Measurements from ENCODE around the gene OR51F1. TPM values are rescaled to one million over a fixed set of nuclear protein-coding genes. Genes with fewer than 3 reads are reported as not detected.
"Not testable (repeated sequence)": the region's sequence is repeated elsewhere in the genome, so short reads cannot be mapped to it uniquely, and the experiment has no call there.

The OR51F1 gene
- total RNA-seq, 2 experiments from 2014 or later: not detected

DNA sequence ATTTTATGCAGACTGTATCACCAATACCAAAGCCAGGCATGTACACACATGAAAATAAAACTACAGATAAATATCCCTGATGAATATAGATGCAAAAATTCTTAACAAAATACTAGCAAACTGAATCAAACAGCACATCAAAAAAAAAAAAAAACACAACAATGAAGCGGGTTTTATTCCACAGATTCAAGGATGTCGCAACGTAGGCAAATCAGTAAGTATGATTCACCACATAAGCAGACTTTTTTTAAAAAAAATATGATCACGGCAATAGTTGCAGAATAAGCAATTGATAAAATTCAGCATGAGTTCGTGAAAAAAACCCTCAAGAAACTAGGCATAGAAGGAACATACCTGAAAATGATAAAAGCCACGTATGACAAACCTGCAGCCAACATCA, 21.3 kb downstream of the OR51F1 start:
- POLR2A ChIA-PET: no interaction called here

DNA sequence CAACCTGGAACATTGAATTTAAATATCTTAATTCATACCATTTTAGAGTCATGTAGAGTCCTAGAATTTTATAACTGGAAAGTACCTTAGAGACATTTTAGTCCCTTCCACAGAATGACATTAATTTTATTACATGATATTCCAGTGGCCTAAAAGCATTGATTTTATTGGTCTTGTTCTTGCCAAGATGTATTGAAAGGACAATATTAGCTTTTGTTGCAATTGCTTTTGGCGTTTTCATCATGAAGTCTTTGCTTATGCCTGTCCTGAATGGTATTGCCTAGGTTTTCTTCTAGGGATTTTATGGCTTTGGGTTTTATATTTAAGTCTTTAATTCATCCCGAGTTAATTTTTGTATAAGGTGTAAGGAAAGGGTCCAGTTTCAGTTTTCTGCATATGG, 29.0 kb downstream of the OR51F1 start:
- Histone ChIP-seq H3K79me2 (ENCODE audit: insufficient read depth, low read depth, low read length) (no peaks in the 10 kb centered on the region), H4K20me1 (ENCODE audit: insufficient read depth, low read length) (no peaks in the 10 kb centered on the region)
- no TSS peak for BruUV-seq (replicated peaks)

More for the DNA sequence above, 21.3 kb downstream of the OR51F1 start:
- intact Hi-C loops (cut with micrococcal nuclease; ENCODE audit: unreplicated experiment): no loop called here
- no peaks in the 10 kb centered on the region for H3K9me2 ChIP-seq (ENCODE audit: insufficient read depth, low read length)
- H4K20me1 ChIP-seq (ENCODE audit: insufficient read depth, low read length): no peaks in the 10 kb centered on the region
- H3K36me3 ChIP-seq (ENCODE audit: insufficient read depth, low read length): no peaks in the 10 kb centered on the region
- no peak for DNase-seq (ENCODE audit: low spot score)
- no peak overlapping the region for H3K4me2 ChIP-seq (ENCODE audit: low read length)
- CTCF ChIA-PET (ENCODE audit: unreplicated experiment): no interaction called here
- H3K79me2 ChIP-seq (ENCODE audit: insufficient read depth, low read depth, low read length): no peaks in the 10 kb centered on the region
- H3K9me3 ChIP-seq (ENCODE audit: low read length): no peaks in the 10 kb centered on the region
- BruUV-seq (replicated peaks): no TSS peak
- H3K4me3 ChIP-seq (ENCODE audit: low read depth, low read length, poor library complexity, severe bottlenecking): no peak overlapping the region
- no peak overlapping the region for H3K27ac ChIP-seq (ENCODE audit: low read depth, low read length, poor library complexity, severe bottlenecking)
- TF ChIP-seq, protein P1, sequence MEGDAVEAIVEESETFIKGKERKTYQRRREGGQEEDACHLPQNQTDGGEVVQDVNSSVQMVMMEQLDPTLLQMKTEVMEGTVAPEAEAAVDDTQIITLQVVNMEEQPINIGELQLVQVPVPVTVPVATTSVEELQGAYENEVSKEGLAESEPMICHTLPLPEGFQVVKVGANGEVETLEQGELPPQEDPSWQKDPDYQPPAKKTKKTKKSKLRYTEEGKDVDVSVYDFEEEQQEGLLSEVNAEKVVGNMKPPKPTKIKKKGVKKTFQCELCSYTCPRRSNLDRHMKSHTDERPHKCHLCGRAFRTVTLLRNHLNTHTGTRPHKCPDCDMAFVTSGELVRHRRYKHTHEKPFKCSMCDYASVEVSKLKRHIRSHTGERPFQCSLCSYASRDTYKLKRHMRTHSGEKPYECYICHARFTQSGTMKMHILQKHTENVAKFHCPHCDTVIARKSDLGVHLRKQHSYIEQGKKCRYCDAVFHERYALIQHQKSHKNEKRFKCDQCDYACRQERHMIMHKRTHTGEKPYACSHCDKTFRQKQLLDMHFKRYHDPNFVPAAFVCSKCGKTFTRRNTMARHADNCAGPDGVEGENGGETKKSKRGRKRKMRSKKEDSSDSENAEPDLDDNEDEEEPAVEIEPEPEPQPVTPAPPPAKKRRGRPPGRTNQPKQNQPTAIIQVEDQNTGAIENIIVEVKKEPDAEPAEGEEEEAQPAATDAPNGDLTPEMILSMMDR (conservative IDR thresholded peaks at IDR 0.05; ENCODE audit: low read length): no peak
- no peak for TF ChIP-seq EZH2phosphoT487 (IDR thresholded peaks at IDR 0.05; ENCODE audit: borderline replicate concordance, low read depth, low read length)
- no peaks in the 10 kb centered on the region for H3K4me1 ChIP-seq (ENCODE audit: insufficient read depth, low read length, poor library complexity, severe bottlenecking)
- no peak overlapping the region for H2AFZ ChIP-seq (ENCODE audit: low read length)

DNA sequence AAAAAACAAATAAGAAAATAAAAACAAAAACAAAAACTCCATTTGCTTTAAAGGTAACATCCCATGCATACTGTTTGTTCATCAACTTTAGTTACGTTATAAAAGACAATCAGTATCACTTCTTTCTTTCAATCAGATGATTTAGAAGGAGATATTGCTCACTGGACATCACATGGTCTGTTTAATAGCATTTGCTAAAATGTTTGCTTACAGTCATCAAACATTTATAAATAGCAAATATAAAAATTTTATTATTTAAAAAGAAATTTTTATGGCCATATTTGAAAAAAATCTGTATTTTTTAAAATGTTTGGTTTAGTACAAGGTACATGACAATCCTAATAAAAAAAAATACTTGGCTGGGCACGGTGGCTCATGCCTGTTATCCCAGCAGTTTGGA, 42.6 kb downstream of the OR51F1 start:
- BruUV-seq (replicated peaks): no TSS peak
- Histone ChIP-seq H3K27ac (ENCODE audit: low read depth, low read length, poor library complexity, severe bottlenecking) (no peak overlapping the region), H2AFZ (ENCODE audit: low read length) (no peak overlapping the region), H3K4me2 (ENCODE audit: low read length) (no peak overlapping the region), H3K79me2 (ENCODE audit: insufficient read depth, low read depth, low read length) (no peaks in the 10 kb centered on the region), H3K4me3 (ENCODE audit: low read depth, low read length, poor library complexity, severe bottlenecking) (no peak overlapping the region), H4K20me1 (ENCODE audit: insufficient read depth, low read length) (no peaks in the 10 kb centered on the region), H3K9me3 (ENCODE audit: low read length) (no peaks in the 10 kb centered on the region), H3K9me2 (ENCODE audit: insufficient read depth, low read length) (no peaks in the 10 kb centered on the region), H3K4me1 (ENCODE audit: insufficient read depth, low read length, poor library complexity, severe bottlenecking) (no peaks in the 10 kb centered on the region), H3K36me3 (ENCODE audit: insufficient read depth, low read length) (no peaks in the 10 kb centered on the region)
- ChIA-PET CTCF (ENCODE audit: unreplicated experiment) (no interaction called here), POLR2A (no interaction called here)
- TF ChIP-seq, protein P1 (conservative IDR thresholded peaks at IDR 0.05; ENCODE audit: low read length): no peak
- no peak for TF ChIP-seq EZH2phosphoT487 (IDR thresholded peaks at IDR 0.05; ENCODE audit: borderline replicate concordance, low read depth, low read length)
- no peak for DNase-seq (ENCODE audit: low spot score)
- intact Hi-C loops (cut with micrococcal nuclease; ENCODE audit: unreplicated experiment): no loop called here

More for the DNA sequence above, 29.0 kb downstream of the OR51F1 start:
- TF ChIP-seq EZH2phosphoT487 (IDR thresholded peaks at IDR 0.05; ENCODE audit: borderline replicate concordance, low read depth, low read length): no peak
- TF ChIP-seq, protein P1 (conservative IDR thresholded peaks at IDR 0.05; ENCODE audit: low read length): no peak
- no peaks in the 10 kb centered on the region for H3K36me3 ChIP-seq (ENCODE audit: insufficient read depth, low read length)
- H3K4me1 ChIP-seq (ENCODE audit: insufficient read depth, low read length, poor library complexity, severe bottlenecking): no peaks in the 10 kb centered on the region
- H3K4me3 ChIP-seq (ENCODE audit: low read depth, low read length, poor library complexity, severe bottlenecking): no peak overlapping the region
- intact Hi-C loops (cut with micrococcal nuclease; ENCODE audit: unreplicated experiment): no loop called here
- no peak overlapping the region for H3K4me2 ChIP-seq (ENCODE audit: low read length)
- ChIA-PET POLR2A (no interaction called here), CTCF (ENCODE audit: unreplicated experiment) (no interaction called here)
- H2AFZ ChIP-seq (ENCODE audit: low read length): no peak overlapping the region
- H3K9me3 ChIP-seq (ENCODE audit: low read length): no peaks in the 10 kb centered on the region
- H3K9me2 ChIP-seq (ENCODE audit: insufficient read depth, low read length): no peaks in the 10 kb centered on the region
- no peak overlapping the region for H3K27ac ChIP-seq (ENCODE audit: low read depth, low read length, poor library complexity, severe bottlenecking)
- no peak for DNase-seq (ENCODE audit: low spot score)

DNA sequence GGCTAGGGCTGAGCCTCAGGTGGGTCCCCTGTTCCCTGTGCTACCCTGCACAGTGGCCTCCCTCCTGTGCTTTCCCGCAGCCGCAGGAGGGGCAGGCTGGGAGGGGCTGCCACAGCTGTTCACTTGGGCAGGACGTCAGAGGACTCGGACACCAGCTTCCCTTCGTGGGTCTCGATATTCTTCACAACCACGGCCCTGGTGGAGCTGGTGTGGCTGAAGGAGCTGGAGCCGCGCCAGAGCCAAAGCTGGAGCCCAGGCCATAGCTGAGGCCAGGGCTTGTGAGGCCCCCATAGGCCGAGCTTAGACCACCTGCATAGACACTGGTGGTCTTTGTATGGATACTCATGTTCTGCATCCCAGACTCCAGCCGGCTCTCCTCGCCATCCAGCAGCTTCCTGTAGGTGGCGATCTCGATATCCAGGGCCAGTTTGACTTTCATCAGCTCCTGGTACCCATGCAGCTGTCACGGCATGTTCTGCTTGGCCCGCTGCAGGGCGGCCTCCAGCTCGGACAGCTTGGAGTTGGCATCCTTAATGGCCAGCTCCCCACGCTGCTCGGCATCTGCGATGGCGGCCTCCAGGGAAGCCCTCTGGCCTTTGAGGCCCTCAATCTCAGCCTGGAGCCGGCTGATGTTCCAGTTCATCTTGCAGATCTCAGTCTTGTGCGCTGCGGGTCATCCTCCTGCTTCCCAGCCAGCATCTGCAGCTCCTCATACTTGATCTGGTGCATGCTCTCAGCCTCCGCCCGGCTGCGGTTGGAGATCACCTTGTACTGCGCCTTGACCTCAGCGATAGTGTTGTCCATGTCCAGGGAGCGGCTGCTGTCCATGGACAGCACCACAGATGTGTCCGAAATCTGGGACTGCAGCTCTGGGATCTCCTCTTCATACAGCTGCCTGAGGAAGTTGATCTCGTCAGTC, 46.9 kb downstream of the OR51F1 start:
- intact Hi-C loops (cut with micrococcal nuclease; ENCODE audit: unreplicated experiment); H3K4me1 ChIP-seq (ENCODE audit: insufficient read depth, low read length, poor library complexity, severe bottlenecking); H3K79me2 ChIP-seq (ENCODE audit: insufficient read depth, low read depth, low read length); H3K4me3 ChIP-seq (ENCODE audit: low read depth, low read length, poor library complexity, severe bottlenecking); DNase-seq (ENCODE audit: low spot score); H2AFZ ChIP-seq (ENCODE audit: low read length); H3K4me2 ChIP-seq (ENCODE audit: low read length); H3K27ac ChIP-seq (ENCODE audit: low read depth, low read length, poor library complexity, severe bottlenecking); H3K36me3 ChIP-seq (ENCODE audit: insufficient read depth, low read length); BruUV-seq (replicated peaks); CTCF ChIA-PET (ENCODE audit: unreplicated experiment); H3K9me2 ChIP-seq (ENCODE audit: insufficient read depth, low read length); H3K9me3 ChIP-seq (ENCODE audit: low read length); H4K20me1 ChIP-seq (ENCODE audit: insufficient read depth, low read length): not testable (repeated sequence)
- POLR2A ChIA-PET: interaction anchor here (0.6 kb wide), 2 partner anchors 105 to 114 kb away, joined by 3 to 4 read pairs; no protein-coding TSS in a partner anchor

Data from OCI-LY7 (cell line).